Measurements from ENCODE around the gene TRAF1.

- TF ChIP-seq CTCF (IDR thresholded peaks at IDR 0.05) (no peak), EP300 (IDR thresholded peaks at IDR 0.05) (no peak)
These were observed 4.0 kb downstream of the TRAF1 start for GRCh38 chr9:120922404-120923195.
